Stomach (tissue), 9 donors: ENCODE data around the gene BEST2. TPM values are rescaled to one million over a fixed set of nuclear protein-coding genes. Genes with fewer than 3 reads are reported as not detected.

Experiments
- DNase-seq, 2 donors: peaks; one replicate each; pipeline versions ENCODE4 v3.0.0 to v3.0.0-alpha.2; 2013 to 2019
- H3K27ac ChIP-seq, 5 donors: fragments of 200-600 bp in 4 of 5; sonication (generic) in 4 of 5; one replicate each; pipeline ENCODE4 v1.5.1; 2013 to 2019; ENCODE audit warnings: mild to moderate bottlenecking in 1 of 5, moderate library complexity in 1 of 5
- H3K27me3 ChIP-seq, 3 donors: fragments of 200-600 bp; sonication (generic); one replicate each; pipeline ENCODE4 v1.5.1; 2017 to 2019; ENCODE audit warnings: mixed run types in 1 of 3
- H3K36me3 ChIP-seq, 4 donors: fragments of 200-600 bp; sonication (generic); 1 replicate in 3 of 4; 2 replicates in 1 of 4; pipeline ENCODE4 v1.5.1; 2016 to 2019
- H3K4me1 ChIP-seq, 4 donors: fragments of 200-600 bp; sonication (generic); one replicate each; pipeline ENCODE4 v1.5.1; 2016 to 2019
- H3K4me3 ChIP-seq, 4 donors: fragments of 200-600 bp; sonication (generic) in 3 of 4; one replicate each; pipeline ENCODE4 v1.5.1; 2016 to 2019; ENCODE audit warnings: mild to moderate bottlenecking in 1 of 4
- H3K9me3 ChIP-seq, 4 donors: fragments of 200-600 bp; sonication (generic); one replicate each; pipeline ENCODE4 v1.5.1; 2016 to 2019
- CTCF ChIP-seq, 7 experiments: fragments of 450-650 bp in 4 of 7; fragments of 200-600 bp in 3 of 7; sonication (generic) in 3 of 7; IDR thresholded peaks; one replicate each; pipeline ENCODE4 v1.5.1; 2016 to 2019; ENCODE audit warnings: antibody characterized with exemption in 7 of 7, control low read depth in 2 of 7, mild to moderate bottlenecking in 1 of 7
- EP300 ChIP-seq: sonication (generic); formaldehyde crosslinking; IDR thresholded peaks from one replicate; pipeline ENCODE4 v1.6.1; 2017; ENCODE audit warnings: antibody characterized with exemption
- POLR2A ChIP-seq, 4 donors: fragments of 450-650 bp; IDR thresholded peaks; one replicate each; pipeline ENCODE4 v1.6.1; 2016; ENCODE audit warnings: antibody characterized with exemption in 4 of 4, control low read depth in 2 of 4, mild to moderate bottlenecking in 1 of 4, moderate library complexity in 1 of 4
- POLR2AphosphoS5 ChIP-seq, 3 donors: sonication (generic); formaldehyde crosslinking; IDR thresholded peaks; one replicate each; pipeline ENCODE4 v1.6.1; 2016; ENCODE audit warnings: antibody characterized with exemption in 3 of 3
- WGBS, 5 donors: extraction: QIAGEN DNeasy Blood & Tissue Kit in 3 of 5; methylation state at CpG; one replicate each; pipeline versions ENCODE4 v1.1.5 to v1.1.7; 2013 to 2018; 5-methylcytosine and 5-hydroxymethylcytosine counted together
- intact Hi-C: fragments of 100-400 bp; cut with DNase I; formaldehyde crosslinking; loops from one replicate; pipeline ENCODE4 v1.15.1; 2023; ENCODE audit warnings: low total_unique reads
- polyA plus RNA-seq, 3 donors: library from polyadenylated mRNA; stranded (reverse); fragments of 200-250 nt; gene quantifications; one replicate each; pipeline ENCODE4 v1.2.3, GENCODE V29; 2013
- total RNA-seq, 5 donors: library from RNA; depleted of rRNA; stranded (reverse); fragments of >200 nt; gene quantifications; one replicate each; pipeline versions ENCODE4 v1.1.0 to v1.2.3, GENCODE V29; 2014 to 2016
- donor health status: healthy with polysubstance abuse.
- donor health status: Bipolar disorder and iron deficiency.
- donor health status: healthy.

BEST2 gene
- total and polyA plus RNA-seq, 8 donors = 0.08 to 165 TPM; not detected in 6

DNA sequence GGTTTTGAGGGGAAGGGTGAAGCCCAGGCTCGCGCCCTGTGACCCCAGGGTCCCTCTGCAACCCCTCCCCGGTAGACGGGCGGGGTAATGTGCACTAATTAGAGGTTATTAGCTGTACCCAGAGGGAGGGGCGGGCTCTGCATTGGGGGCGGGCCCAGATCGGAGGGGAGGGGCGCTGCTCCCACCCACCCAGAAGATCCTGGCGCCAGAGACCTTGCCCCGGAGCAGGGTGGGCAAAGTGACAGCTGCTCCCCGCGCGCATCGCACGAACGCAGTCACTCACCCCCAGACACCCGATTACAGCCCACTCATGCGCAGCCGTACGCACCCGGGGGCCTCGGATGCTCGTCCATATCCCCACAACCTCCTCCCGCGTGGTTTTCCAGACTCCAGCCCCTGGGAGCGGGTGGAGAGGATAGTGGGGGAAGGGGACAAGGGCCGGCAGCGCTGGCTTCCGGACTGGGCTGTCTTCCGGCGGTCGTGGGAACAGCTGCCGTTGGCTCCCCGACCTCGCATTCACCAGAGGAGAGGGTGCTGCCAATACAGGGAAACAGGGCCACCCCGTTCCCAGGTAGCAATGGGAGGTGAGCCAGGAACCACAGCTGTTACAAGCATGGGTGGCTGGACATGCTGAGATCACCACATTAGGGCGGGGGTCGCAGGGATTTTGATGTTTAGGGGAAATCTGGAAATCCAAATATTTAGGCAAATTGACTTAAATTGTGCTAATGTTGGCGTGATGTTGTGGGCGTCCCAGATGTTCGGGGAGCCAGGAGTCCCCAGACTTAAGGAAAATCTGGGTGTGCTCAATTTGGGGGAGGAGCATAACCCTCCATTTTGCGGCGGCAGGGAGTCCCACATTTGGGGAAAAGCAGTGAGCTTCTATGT, 26.7 kb downstream of the BEST2 start:
- Histone ChIP-seq H3K4me3 (peak overlapping the region; percentile 57 to 68 (median 66)), H3K27me3 (no peaks in the 10 kb centered on the region), H3K27ac (peak overlapping the region; percentile 95 to 100 (median 96)), H3K36me3 (peaks cover 0 to 5% (median 0%) of the 10 kb centered on the region in 4 donors), H3K4me1 (peaks cover 29 to 83% (median 65%) of the 10 kb centered on the region in 4 donors), H3K9me3 (no peaks in the 10 kb centered on the region)
- intact Hi-C loops = no loop called here
- peak; percentile 79 to 92 for DNase-seq
- no peak for TF ChIP-seq CTCF (IDR thresholded peaks at IDR 0.05)
- peak in 1 of 4 donors; percentile 25 for TF ChIP-seq POLR2A (IDR thresholded peaks at IDR 0.05)
- TF ChIP-seq POLR2AphosphoS5 (IDR thresholded peaks at IDR 0.05) = peak; percentile 45 to 81 (median 57)
- TF ChIP-seq EP300 = no peak
- 1 to 2% (median 2%) methylated on average over 28 to 44 of the region's 44 CpGs for WGBS, 5 donors

GRCh38 chr19:12778905-12779161, 27.2 kb downstream of the BEST2 start:
- H3K36me3 ChIP-seq = peaks cover 0 to 5% (median 0%) of the 10 kb centered on the region in 4 donors
- peak overlapping the region; percentile 95 to 100 (median 96) for H3K27ac ChIP-seq
- no peaks in the 10 kb centered on the region for H3K27me3 ChIP-seq
- H3K4me1 ChIP-seq = peaks cover 34 to 85% (median 70%) of the 10 kb centered on the region in 4 donors
- no peaks in the 10 kb centered on the region for H3K9me3 ChIP-seq
- intact Hi-C loops = no loop called here
- DNase-seq = no peak
- WGBS, 5 donors = 43 to 63% (median 51%) methylated on average over 5 to 6 of the region's 6 CpGs
- no peak for TF ChIP-seq CTCF (IDR thresholded peaks at IDR 0.05)
- TF ChIP-seq POLR2AphosphoS5 (IDR thresholded peaks at IDR 0.05) = no peak
- TF ChIP-seq EP300 = no peak
- no peak for TF ChIP-seq POLR2A (IDR thresholded peaks at IDR 0.05)
- peak overlapping the region; percentile 57 to 68 (median 66) for H3K4me3 ChIP-seq

DNA sequence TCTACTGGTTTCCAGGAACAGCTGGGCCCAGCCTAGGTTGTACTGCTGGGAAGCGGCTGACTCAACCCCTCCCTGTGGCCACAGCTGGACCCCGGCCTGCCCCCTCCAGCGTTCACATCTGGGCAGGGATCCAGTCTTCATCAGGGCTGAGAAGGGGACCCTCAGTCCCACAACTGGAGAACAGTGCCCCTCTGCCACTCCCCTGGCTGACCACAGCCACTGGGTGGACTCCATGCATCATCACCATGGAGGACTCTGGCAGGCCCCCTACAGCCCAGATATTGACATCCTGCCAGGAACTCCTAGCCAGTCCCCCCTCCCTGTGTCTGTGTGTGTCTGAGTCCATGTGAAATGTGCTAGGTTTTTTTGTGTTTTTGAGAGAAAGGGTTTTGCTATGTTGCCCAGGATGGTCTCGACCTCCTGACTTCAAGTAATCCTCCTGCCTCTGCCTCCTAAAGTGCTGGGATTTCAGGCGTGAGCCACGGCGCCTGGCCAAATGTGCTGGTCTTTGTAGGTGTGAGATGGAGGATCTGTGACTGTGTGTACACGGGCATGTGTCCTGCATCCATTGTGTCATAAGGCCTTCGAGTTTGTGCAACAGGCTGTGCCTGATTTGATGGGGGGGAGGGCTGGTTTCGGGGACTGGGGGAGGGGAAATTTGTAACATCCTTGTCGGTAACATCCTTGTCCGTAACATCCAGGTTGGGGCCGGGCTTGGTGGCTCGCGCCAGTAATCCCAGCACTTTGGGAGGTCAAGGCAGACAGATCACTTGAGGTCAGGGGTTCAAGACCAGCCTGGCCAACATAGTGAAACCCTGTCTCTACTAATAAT, 27.8 kb downstream of the BEST2 start:
- peak in 1 of 2 donors; percentile 88 for DNase-seq
- H3K4me3 ChIP-seq = peak overlapping the region; percentile 57 to 68 (median 66)
- TF ChIP-seq EP300 = no peak
- no peak for TF ChIP-seq CTCF (IDR thresholded peaks at IDR 0.05)
- TF ChIP-seq POLR2A (IDR thresholded peaks at IDR 0.05) = no peak
- peak; percentile 6 to 47 (median 32) for TF ChIP-seq POLR2AphosphoS5 (IDR thresholded peaks at IDR 0.05)
- H3K9me3 ChIP-seq = no peaks in the 10 kb centered on the region
- H3K36me3 ChIP-seq = peaks cover 0 to under 1% (median 0%) of the 10 kb centered on the region in 4 donors
- H3K27me3 ChIP-seq = no peaks in the 10 kb centered on the region
- intact Hi-C loops = no loop called here
- peak overlapping the region; percentile 95 to 100 (median 96) for H3K27ac ChIP-seq
- 55 to 84% (median 66%) methylated on average over 12 to 15 of the region's 15 CpGs for WGBS, 5 donors
- peaks cover 40 to 85% (median 71%) of the 10 kb centered on the region in 4 donors for H3K4me1 ChIP-seq

GRCh38 chr19:12782174-12782423, 30.5 kb downstream of the BEST2 start:
- H3K9me3 ChIP-seq = no peaks in the 10 kb centered on the region
- 0 to 3% (median 1%) methylated on average over 12 of the region's 12 CpGs for WGBS, 5 donors
- peak overlapping the region; percentile 92 to 100 (median 95) for H3K27ac ChIP-seq
- DNase-seq = no peak
- H3K36me3 ChIP-seq = no peaks in the 10 kb centered on the region
- peak in 1 of 3 donors; percentile 88 for TF ChIP-seq POLR2AphosphoS5 (IDR thresholded peaks at IDR 0.05)
- no peak for TF ChIP-seq CTCF (IDR thresholded peaks at IDR 0.05)
- TF ChIP-seq POLR2A (IDR thresholded peaks at IDR 0.05) = peak in 1 of 4 donors; percentile 48
- H3K27me3 ChIP-seq = no peaks in the 10 kb centered on the region
- peaks cover 66 to 91% (median 82%) of the 10 kb centered on the region in 4 donors for H3K4me1 ChIP-seq
- peak overlapping the region; percentile 41 to 52 (median 50) for H3K4me3 ChIP-seq
- intact Hi-C loops = no loop called here
